Neural progenitor cell (in vitro differentiated cells): ENCODE measurements around the gene CKLF.

Experiments
- EZH2phosphoT487 ChIP-seq: fragments of 200-600 bp; sonication (generic); IDR thresholded peaks from 2 replicates; pipeline ENCODE4 v1.6.1; 2017; ENCODE audit warnings: antibody characterized with exemption
- TF ChIP-seq, protein P1 (sequence below): fragments of 200-600 bp; sonication (generic); IDR thresholded peaks from 2 replicates; pipeline ENCODE4 v1.5.1; 2017; ENCODE audit warnings: antibody characterized with exemption, mild to moderate bottlenecking

DNA sequence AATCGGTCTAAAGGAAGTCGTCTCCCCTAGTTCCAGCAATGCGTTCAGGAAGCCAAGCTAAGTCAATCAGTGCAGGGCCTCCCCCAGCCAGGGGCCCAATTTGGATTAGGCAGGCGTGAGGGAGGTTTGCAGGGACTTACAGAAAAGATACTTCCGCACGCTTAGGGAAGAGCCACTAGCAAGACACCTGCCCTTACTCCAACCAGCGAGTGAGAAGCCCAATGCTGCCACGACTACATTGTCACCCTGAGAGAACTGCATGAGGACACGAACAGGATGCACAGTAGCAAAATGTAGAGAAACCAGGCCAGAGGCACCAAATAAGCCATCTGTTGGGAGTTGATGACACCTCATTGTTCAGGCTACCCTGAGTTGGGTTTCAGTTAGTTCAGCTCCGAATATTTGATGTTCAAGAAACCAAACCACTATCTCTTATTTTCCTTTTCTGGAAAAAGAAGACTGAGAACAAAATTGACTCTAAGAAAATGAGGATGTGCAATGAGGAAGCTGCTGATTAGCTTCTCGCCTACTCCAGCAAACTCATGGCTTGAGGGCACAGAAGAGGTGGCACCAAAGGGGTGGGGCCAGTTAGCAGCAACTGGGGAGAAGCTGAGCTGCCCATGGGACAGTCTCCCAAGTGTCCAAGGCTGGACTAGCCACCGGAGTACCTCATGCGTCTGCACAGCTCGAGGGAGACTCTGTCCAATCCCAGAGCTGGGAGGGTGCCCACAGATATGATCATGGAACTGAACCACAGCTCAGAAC is 31.8 kb upstream of the CKLF start:
- TF ChIP-seq, protein P1, sequence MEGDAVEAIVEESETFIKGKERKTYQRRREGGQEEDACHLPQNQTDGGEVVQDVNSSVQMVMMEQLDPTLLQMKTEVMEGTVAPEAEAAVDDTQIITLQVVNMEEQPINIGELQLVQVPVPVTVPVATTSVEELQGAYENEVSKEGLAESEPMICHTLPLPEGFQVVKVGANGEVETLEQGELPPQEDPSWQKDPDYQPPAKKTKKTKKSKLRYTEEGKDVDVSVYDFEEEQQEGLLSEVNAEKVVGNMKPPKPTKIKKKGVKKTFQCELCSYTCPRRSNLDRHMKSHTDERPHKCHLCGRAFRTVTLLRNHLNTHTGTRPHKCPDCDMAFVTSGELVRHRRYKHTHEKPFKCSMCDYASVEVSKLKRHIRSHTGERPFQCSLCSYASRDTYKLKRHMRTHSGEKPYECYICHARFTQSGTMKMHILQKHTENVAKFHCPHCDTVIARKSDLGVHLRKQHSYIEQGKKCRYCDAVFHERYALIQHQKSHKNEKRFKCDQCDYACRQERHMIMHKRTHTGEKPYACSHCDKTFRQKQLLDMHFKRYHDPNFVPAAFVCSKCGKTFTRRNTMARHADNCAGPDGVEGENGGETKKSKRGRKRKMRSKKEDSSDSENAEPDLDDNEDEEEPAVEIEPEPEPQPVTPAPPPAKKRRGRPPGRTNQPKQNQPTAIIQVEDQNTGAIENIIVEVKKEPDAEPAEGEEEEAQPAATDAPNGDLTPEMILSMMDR: no peak
- TF ChIP-seq EZH2phosphoT487: no peak
